HG03457 (cell line): ENCODE data around the gene KCNJ13.

Experiments
- ATAC-seq: cut with Tn5 transposase; IDR thresholded peaks from one replicate; pipeline ENCODE4 v1.9.1; 2021; ENCODE audit warnings: moderate number of reproducible peaks; ENCODE audit not compliant: unreplicated experiment

Gene KCNJ13

GRCh38 chr2:232776435-232776834, at the start of gene KCNJ13:
TSS of gene KCNJ13 (minus strand) at chr2:232776565. CDS start at chr2:232771362, 5,203 bp downstream.
- ATAC-seq, result no peak

DNA sequence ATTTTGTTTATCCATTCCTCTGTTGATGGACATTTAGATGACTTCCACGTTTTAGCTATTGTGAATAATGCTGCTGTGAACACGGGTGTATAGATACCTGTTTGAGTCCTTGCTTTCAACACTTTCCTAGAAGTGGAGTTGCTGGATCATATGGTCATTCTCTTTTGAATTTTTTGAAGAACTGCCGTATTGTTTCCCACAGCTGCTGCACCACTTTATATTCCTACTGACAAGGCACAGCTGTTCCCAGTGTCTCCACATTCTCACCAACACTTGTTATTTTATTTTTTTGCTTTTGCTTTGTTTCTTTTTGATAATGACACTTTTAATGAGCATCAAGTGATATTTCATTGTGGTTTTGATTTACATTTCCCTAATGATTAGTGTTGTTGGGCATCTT, 41.4 kb upstream of the KCNJ13 start:
- ATAC-seq, result no peak

- no peak for ATAC-seq
Observed at GRCh38 chr2:232816657-232817056, 40.3 kb upstream of the KCNJ13 start.

GRCh38 chr2:232815569-232815968, 39.2 kb upstream of the KCNJ13 start:
- ATAC-seq, result no peak

DNA sequence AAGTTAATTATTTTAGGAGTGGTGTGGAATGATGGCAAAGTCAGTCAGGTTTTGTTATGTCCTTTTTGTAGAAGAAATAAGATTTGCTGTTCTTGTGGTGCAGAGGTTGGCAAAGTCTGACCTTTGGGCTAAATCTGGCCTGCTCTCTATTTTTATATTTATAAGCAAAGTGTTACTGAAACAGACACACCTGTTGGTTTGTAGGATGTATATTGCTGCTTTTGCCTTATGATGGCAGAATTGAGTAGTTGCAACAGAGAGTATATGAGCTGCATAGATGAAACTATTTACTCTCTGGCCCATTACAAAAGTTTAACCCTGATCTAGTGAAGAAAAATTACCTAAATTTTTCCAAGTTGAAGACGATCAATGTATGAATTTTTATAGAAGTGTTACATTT, 34.1 kb upstream of the KCNJ13 start:
- ATAC-seq, result no peak

- ATAC-seq, result no peak
Observed at GRCh38 chr2:232809349-232810124, 33.2 kb upstream of the KCNJ13 start.

DNA sequence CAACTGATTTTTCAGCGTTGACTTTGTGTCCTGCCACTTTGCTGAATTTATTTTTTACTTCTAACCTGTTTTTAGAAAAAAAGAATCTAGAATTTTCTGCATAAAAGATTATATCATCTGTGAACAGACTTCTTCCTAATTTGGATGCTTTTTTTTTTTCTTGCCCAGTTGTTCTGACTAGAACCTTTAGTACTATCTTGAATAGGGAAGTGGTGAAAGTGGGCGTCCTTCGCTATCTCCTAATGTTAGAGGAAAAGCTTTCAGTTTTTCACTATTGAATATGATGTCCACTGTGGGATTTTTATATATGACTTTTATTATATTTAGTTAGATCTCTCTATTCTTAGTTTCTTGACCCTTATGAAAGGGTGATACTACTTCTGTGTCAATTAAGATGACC, 25.7 kb upstream of the KCNJ13 start:
- ATAC-seq, result no peak

DNA sequence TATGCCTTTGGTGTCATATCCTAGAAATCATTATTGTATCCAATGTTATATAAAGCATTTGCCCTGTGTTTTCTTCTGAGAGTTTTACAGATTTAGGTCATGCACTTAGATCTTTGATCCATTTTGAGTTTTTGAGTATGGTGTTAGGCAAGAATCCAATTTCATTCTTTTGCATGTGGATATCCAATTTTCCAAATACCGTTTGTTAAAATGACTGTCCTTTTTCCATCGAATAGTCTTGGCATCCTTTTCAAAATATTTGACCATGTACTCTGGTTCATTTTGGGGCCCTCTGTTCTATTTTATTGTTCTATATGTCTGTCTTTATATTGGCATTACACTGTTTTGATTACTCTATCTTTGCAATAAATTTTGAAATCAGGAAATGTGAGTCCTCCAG, 23.8 kb upstream of the KCNJ13 start:
- no peak for ATAC-seq

DNA sequence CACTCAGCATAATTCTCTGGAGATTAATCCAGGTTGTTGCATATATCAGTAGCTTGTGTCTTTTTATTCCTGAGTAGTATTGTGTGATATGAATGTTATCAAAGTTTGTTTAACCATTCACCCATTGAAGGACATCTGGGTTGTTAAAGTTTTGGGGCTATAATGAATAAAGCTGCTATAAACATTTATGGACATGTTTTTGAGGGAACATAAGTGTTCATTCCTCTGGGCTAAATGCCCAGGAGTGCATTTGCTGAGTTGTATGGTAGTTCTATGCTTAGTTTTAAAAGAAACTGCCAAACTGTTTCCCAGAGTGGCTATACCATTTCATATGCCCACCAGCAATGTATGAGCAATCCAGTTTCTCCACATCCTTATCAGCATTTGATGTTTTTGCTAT, 21.8 kb upstream of the KCNJ13 start:
- ATAC-seq, result no peak

- ATAC-seq, result no peak
Observed at GRCh38 chr2:232795920-232796319, 19.6 kb upstream of the KCNJ13 start.

DNA sequence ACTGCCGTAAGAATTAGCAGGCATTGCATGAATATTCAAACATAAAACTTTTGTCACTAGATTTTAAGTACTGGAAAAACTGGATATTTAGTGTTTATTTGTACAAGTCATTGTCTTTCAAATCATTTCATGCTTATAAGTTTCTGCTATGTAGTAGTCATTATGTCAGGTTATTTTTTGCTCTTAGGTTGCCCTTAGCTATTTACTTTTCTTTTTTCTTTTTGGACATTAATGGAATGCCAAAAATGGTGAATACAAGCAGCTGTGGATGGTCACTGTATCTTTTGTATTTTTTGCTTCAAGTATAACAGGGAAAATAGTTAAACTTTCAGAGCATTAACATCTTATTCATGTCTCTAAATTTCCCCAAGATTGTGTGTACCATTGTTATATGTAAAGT, 18.6 kb upstream of the KCNJ13 start:
- no peak for ATAC-seq

GRCh38 chr2:232793271-232793670, 16.9 kb upstream of the KCNJ13 start:
- no peak for ATAC-seq

- no peak for ATAC-seq
Observed at GRCh38 chr2:232791518-232791917, 15.2 kb upstream of the KCNJ13 start.

DNA sequence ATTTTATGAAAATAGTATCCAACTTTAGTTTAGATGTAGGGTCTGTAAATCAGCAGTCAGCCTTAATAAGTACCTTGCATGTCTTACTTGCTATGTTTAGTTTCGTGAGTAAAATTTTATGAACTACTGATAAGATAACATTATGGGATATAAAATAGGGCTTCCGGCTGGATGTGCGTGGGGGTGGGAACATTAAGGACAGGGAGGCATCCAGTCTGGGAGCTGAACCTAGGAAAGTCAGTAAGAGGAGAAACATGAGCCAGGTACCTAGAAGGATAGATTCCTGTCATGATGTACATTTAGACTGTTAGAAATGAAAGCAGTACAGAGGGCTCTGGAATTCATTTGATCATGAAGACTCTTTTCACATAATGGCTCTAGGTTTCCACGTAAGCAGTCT, 12.7 kb upstream of the KCNJ13 start:
- no peak for ATAC-seq

DNA sequence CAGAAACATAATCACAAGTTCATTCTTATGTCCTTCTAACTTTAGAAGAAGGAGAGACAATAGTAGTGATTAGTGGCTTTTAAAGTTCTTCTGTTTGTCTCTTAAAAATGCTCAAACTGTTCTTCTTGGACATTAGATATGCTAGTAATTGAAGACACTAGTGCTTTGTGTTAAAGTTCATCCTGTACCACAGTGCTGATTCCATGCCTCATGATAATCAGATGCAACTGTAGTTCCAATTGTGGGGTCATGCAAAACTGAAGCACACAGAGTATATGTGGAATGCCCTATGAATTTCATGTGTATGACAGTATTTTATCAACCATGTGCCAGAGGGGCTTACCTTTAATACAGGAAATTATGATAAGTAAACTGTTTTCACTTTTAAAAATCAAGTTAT, 11.4 kb upstream of the KCNJ13 start:
- ATAC-seq, result no peak

DNA sequence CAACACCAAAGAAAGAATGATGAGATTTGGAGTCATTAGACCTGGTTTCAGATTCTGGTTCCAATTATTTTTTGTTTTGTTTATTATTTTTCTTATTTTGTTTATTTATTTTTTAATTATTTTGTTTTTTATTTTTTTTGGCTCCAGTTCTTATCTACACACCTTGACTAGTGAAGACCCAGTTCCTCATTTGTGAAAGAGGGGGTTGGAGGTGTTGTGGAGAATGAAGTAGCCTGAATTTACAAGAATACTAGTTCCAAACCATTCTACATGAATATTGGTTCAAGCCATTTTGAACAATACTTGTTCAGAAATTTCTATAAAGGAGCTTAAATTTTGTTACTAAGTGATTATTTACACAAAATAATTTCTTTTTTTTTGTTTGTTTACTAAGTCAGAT, 6.9 kb upstream of the KCNJ13 start:
- ATAC-seq, result no peak

- peak; percentile 93 for ATAC-seq
Observed at GRCh38 chr2:232781765-232782164, 5.4 kb upstream of the KCNJ13 start.

DNA sequence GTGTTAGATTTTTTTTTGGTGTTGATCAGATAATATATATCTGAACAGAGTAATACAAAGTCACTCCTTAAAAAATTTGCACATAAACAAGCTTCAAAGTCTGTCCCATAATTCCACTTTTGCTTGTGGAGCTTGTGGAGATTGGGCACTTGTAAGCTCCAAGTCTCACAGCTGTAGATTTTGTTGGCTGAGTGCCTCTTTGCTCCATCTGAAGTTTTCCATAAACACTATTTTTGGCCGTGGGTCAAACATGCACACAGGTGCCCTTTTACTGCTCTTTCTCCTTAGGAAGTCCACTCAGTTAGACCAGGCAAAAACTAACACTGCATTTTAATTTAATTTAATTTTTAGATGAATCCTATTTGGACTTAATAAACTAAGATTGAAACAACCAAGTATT, 3.6 kb upstream of the KCNJ13 start:
- ATAC-seq, result no peak

GRCh38 chr2:232779465-232779864, 3.1 kb upstream of the KCNJ13 start:
- ATAC-seq, result no peak

- no peak for ATAC-seq
Observed at GRCh38 chr2:232777276-232777675, 911 bp upstream of the KCNJ13 start.

- no peak for ATAC-seq
Observed at GRCh38 chr2:232773815-232774214, 2.5 kb downstream of the KCNJ13 start.

DNA sequence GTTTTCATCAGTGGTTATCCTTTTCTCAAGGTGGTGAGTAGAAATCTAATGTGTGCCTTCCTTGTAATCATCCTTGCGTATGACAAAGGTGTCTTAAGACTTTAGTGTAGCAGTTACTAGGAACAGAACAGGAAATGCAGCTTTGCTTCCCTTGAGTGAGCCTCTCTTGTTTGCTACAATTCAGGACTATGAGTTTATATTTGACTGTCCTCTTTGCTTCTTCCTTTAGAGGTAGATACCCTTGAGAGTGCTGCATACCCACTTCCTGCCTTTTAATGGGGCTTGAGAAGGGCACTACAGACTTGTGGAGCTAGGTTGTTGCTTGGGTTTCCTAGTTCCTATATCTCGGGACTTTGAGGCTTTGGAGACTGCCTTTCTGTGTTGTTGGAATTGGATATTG, 3.8 kb downstream of the KCNJ13 start:
- ATAC-seq, result peak; percentile 81

GRCh38 chr2:232771870-232772269, 4.5 kb downstream of the KCNJ13 start:
- no peak for ATAC-seq
